GM12872 (cell line): Measurements from ENCODE around the gene FAM234A.

Source experiments
- CTCF ChIP-seq: IDR thresholded peaks from 3 replicates; pipeline ENCODE4 v1.5.1; 2011; ENCODE audit warnings: low read depth, mild to moderate bottlenecking, low read length, moderate library complexity; ENCODE audit not compliant: insufficient read depth

The FAM234A gene

DNA sequence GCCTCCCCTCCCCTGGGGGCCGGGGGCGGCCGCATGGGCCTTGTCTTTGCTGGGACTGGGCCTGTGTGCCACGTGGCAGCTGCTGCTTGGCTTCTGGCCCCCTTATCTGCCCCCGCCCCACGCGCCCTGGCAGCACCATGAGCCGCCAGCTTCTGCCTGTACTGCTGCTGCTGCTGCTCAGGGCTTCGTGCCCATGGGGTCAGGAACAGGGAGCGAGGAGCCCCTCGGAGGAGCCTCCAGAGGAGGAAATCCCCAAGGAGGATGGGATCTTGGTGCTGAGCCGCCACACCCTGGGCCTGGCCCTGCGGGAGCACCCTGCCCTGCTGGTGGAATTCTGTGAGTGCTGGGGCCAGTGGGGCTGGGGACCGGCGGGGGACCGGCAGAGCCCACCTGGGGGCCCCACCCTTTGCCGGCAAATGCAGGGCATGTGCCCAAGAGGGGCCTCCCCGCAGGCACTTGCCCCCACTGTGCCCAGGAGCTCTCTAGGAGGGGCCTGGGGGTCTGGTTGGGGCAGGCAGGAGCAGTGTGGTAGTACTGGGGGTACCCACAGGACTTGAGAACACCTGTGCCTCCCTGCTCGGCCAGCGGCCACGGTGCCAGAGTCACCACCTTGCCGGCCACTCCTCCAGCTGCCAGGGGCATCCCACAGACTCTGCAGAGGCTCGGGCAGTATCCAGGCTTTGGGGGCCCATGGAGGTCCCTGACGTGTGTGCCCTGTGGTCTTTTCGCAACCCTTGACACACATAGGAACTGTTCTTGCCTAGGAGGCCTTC, 48.6 kb downstream of the FAM234A start, which contains the start of gene PDIA2:
PDIA2 (plus strand) TSS at position 132 of the 773 bp plus-strand sequence; CDS start at position 138, 6 bp downstream.
- no peak for TF ChIP-seq CTCF

DNA sequence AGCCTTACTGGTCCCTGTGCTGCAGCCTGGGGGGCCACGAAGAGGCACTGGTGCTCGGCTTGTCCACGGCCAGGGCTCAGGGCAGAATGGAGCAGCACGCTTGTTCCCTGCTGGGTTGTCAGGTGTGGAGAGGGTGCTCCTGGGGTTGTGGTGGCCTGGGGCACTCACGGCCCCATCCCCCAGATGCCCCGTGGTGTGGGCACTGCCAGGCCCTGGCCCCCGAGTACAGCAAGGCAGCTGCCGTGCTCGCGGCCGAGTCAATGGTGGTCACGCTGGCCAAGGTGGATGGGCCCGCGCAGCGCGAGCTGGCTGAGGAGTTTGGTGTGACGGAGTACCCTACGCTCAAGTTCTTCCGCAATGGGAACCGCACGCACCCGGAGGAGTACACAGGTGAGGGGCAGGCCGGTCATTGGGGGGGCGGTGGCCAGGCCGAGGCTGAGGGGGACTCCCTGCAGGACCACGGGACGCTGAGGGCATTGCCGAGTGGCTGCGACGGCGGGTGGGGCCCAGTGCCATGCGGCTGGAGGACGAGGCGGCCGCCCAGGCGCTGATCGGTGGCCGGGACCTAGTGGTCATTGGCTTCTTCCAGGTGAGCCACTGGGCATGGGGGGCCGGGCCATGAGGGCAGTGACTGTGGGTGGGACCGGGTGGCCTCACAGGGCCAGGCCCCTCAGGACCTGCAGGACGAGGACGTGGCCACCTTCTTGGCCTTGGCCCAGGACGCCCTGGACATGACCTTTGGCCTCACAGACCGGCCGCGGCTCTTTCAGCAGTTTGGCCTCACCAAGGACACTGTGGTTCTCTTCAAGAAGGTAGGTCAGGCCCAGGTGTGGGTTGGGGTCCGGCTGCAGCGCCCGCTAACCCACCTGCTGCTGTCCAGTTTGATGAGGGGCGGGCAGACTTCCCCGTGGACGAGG, 49.8 kb downstream of the FAM234A start:
- TF ChIP-seq CTCF, result no peak

DNA sequence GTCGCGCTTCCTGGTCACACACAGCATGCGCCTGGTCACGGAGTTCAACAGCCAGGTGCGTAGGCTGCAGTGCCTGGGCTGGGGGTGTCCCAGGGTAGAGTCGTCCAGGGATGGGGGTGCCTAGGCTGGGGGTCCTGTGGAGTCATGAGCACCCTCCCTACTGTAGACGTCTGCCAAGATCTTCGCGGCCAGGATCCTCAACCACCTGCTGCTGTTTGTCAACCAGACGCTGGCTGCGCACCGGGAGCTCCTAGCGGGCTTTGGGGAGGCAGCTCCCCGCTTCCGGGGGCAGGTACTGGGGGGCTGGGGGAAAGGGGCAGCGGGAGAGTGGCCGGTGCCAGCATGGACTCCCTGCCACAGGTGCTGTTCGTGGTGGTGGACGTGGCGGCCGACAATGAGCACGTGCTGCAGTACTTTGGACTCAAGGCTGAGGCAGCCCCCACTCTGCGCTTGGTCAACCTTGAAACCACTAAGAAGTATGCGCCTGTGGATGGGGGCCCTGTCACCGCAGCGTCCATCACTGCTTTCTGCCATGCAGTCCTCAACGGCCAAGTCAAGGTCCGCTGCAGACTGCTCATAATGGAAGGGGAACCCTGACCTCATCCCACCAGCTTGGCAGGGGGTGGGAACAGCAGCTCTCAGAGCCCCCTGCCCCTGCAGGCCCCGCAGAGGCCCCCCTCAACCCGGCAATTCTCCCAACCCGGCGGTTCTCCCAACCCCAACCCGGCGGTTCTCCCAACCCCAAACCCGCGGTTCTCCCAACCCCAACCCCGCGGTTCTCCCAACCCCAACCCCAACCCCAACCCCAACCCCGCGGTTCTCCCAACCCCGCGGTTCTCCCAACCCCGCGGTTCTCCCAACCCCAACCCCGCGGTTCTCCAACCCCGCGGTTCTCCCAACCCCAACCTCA, 50.8 kb downstream of the FAM234A start:
- TF ChIP-seq CTCF, result no peak

GRCh38 chr16:286491-287297, 52.1 kb downstream of the FAM234A start:
- TF ChIP-seq CTCF, result no peak

GRCh38 chr16:287298-287811, 52.7 kb downstream of the FAM234A start:
- TF ChIP-seq CTCF, result no peak

DNA sequence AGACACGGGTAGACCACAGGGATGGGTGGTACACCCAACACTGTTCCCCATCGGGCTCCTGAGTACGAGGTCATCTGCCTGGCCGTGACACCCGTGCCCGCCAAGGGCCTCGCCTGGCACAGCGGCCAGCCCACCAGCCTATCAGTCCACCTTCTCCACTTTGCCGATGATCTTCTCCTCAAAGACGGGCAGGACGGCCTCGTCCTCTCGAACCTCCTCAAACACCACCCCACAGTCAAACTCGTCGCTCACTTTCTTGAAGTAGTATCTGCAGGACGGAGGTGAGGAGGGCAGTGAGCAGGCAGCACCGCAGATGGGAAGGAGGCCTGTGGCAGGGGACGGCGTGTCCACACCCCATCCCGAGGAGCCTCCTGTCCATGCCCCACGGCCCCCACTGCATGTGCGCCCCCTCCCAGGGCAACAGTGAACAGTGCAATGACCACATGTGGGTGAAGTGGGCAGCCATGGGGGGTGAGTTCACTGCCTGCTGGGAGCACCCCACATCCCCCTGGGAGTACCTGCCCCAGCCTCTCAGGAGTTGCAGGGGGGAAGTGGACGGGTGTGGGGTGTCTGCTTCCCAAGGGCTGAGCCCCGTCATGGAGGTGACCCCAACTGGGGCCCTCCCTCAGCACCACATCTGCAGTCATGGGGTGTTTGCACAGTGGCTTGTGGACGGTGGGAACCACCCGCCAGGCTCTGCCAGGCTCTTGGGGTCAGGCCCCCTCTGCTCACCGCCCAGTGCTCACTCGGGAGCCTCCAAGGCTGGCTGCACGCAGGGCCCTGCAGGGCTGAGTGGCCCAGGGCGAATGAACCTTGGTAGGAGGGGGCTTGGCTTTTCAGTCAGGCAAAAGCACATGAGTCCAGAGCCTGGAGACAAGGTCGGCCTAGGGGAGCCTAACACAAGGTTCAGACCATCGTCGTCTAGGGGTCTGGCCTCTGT, 53.6 kb downstream of the FAM234A start:
- no peak for TF ChIP-seq CTCF
